VCaP (cell line): ENCODE data around the gene FTSJ1.
"Not testable (repeated sequence)": the region's sequence is repeated elsewhere in the genome, so short reads cannot be mapped to it uniquely, and the experiment has no call there.

Experiments used
- H3K27ac ChIP-seq: fragments of 450-650 bp; 2 replicates; pipeline ENCODE4 v1.5.1; 2017
- TF ChIP-seq, protein P1 (sequence below): fragments of 450-650 bp; conservative IDR thresholded peaks from 2 replicates; pipeline ENCODE4 v1.5.1; 2017; ENCODE audit warnings: mild to moderate bottlenecking, moderate library complexity

FTSJ1 gene

DNA sequence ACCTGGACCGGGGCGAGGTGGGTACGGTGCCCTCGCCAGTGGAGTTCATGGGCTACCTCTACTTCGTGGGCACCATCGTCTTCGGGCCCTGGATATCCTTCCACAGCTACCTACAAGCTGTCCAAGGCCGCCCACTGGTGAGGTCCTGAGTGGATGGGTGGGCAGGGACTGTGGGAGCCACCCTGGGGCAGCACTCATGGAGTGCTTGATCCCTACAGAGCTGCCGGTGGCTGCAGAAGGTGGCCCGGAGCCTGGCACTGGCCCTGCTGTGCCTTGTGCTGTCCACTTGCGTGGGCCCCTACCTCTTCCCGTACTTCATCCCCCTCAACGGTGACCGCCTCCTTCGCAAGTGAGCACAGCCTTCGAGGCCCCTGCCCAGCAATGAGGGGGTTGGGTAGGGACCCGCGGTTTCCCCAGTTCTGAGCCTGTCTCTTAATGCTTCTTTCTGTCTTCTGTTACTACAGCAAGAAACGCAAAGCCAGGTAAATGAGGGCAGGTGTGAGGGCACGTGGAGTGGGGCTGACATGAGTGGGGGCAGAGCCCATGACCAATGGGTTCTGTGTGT is 36.5 kb downstream of the FTSJ1 start:
- H3K27ac ChIP-seq = no peak overlapping the region
- TF ChIP-seq, protein P1, sequence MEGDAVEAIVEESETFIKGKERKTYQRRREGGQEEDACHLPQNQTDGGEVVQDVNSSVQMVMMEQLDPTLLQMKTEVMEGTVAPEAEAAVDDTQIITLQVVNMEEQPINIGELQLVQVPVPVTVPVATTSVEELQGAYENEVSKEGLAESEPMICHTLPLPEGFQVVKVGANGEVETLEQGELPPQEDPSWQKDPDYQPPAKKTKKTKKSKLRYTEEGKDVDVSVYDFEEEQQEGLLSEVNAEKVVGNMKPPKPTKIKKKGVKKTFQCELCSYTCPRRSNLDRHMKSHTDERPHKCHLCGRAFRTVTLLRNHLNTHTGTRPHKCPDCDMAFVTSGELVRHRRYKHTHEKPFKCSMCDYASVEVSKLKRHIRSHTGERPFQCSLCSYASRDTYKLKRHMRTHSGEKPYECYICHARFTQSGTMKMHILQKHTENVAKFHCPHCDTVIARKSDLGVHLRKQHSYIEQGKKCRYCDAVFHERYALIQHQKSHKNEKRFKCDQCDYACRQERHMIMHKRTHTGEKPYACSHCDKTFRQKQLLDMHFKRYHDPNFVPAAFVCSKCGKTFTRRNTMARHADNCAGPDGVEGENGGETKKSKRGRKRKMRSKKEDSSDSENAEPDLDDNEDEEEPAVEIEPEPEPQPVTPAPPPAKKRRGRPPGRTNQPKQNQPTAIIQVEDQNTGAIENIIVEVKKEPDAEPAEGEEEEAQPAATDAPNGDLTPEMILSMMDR = no peak

- TF ChIP-seq, protein P1 = no peak
- no peak overlapping the region for H3K27ac ChIP-seq
Measured at GRCh38 chrX:48513670-48514069, 37.7 kb downstream of the FTSJ1 start.

DNA sequence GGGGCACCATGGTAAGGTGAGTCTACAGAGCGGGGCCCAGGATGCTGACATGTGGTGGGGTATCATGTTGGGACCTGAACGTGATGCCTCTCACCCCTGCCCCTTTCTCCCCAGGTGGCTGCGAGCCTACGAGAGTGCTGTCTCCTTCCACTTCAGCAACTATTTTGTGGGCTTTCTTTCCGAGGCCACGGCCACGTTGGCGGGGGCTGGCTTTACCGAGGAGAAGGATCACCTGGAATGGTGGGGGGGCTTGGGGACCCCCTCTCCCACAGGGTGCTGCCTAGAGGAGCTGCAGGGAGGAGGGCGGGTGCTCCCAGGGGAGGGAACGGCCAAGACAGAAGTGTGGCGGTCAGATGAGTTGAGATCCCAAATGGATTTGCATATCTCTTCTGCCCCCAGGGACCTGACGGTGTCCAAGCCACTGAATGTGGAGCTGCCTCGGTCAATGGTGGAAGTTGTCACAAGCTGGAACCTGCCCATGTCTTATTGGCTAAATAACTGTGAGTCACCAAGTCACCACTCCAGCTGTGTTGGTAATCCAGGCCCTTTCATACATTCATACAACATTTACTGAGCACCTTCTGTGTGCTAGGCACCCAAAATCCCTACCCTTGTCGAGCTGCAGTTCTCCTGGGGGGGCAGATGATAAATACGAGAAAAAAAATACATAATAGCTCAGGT is 38.3 kb downstream of the FTSJ1 start:
- H3K27ac ChIP-seq = no peak overlapping the region
- TF ChIP-seq, protein P1 = no peak

- H3K27ac ChIP-seq = no peak overlapping the region
- TF ChIP-seq, protein P1 = no peak
Measured at GRCh38 chrX:48514868-48515460, 39.0 kb downstream of the FTSJ1 start.

DNA sequence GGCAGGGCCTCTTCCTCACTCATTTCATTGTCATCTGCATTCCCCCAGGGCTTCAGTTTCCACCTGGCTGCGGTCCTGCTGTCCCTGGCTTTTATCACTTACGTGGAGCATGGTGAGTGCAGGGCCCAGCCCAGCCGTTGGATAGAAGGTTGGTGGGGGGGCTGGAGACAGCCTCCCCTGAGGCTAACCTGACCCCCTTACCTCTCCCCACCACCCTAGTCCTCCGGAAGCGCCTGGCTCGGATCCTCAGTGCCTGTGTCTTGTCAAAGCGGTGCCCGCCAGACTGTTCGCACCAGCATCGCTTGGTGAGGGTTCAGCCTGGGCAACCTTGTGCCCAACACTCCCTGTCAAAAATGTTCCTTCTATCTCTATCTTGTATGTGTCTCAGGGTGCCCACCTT is 39.8 kb downstream of the FTSJ1 start:
- TF ChIP-seq, protein P1 = no peak
- no peak overlapping the region for H3K27ac ChIP-seq

GRCh38 chrX:48516285-48516684 is 40.3 kb downstream of the FTSJ1 start:
- no peak overlapping the region for H3K27ac ChIP-seq
- TF ChIP-seq, protein P1 = no peak

GRCh38 chrX:48516987-48517386 is 41.0 kb downstream of the FTSJ1 start:
- H3K27ac ChIP-seq = no peak overlapping the region
- TF ChIP-seq, protein P1 = no peak

DNA sequence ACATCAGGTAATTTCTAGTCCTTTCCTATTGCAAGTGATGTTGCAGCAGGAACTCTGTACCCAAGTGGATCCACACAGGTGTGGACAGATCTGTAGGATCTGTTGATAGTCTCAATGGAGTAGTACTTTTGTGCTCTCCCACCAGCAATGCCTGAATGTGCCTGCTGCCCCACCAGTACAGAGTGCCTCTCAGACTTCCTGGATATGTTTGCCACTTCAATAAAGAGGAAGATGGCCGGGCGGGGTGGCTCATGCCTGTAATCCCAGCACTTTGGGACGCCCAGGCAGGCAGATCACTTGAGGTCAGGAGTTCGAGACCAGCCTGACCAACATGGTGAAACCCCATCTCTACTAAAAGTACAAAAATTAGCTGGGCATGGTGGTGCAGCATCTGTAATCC is 43.5 kb downstream of the FTSJ1 start:
- not testable (repeated sequence) for H3K27ac ChIP-seq
